ENCODE data around the gene IL17RC.

Gene IL17RC

GRCh38 chr3:9878700-9879099 is 38.2 kb upstream of the IL17RC start:
- no peak for DNase-seq (ENCODE audit: low spot score)
- TF ChIP-seq CTCF (IDR thresholded peaks at IDR 0.05; ENCODE audit: extremely low read depth, missing control alignments): no peak

GRCh38 chr3:9879830-9880549 is 36.9 kb upstream of the IL17RC start, which contains the start of gene CIDEC:
Gene CIDEC (minus strand): TSS chr3:9880253. CDS start chr3:9878486, 1,767 bp downstream.
- DNase-seq (ENCODE audit: low spot score): no peak
- TF ChIP-seq CTCF (IDR thresholded peaks at IDR 0.05; ENCODE audit: extremely low read depth, missing control alignments): no peak

- no peak for DNase-seq (ENCODE audit: low spot score)
- TF ChIP-seq CTCF (IDR thresholded peaks at IDR 0.05; ENCODE audit: extremely low read depth, missing control alignments): no peak
These were observed 35.5 kb upstream of the IL17RC start for GRCh38 chr3:9881441-9881840.

GRCh38 chr3:9883706-9884554 is 33.0 kb upstream of the IL17RC start:
- TF ChIP-seq CTCF (IDR thresholded peaks at IDR 0.05; ENCODE audit: extremely low read depth, missing control alignments): no peak
- no peak for DNase-seq (ENCODE audit: low spot score)

DNA sequence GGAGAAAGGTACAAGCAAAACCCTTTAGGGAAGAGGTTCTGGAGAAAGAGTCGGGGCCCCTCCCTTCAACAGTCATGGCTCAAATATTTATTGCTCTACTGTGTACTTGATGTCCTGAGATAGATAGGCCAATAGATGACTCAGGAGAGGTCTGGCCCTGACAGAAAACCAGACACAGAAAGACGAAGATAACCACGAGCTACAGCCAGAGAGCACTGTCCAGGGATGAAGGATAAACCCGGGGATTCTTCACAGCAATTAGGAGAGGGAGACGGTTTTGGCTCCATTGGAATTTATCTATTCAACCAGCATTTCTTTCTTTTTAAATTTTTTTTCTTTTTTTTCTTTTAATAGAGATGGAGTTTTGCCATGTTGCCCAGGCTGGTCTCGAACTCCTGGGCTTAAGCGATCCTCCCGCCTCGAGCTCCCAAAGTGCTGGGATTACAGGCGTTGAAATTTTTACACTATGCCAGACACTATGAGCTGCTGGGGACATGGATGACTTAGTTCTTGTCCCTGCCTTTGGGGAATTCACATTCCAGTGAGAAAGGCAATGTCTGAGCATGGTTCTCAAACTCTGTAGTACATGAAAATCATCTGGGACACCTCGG is 32.2 kb upstream of the IL17RC start:
- DNase-seq (ENCODE audit: low spot score): no peak
- no peak for TF ChIP-seq CTCF (IDR thresholded peaks at IDR 0.05; ENCODE audit: extremely low read depth, missing control alignments)

- no peak for TF ChIP-seq CTCF (IDR thresholded peaks at IDR 0.05; ENCODE audit: extremely low read depth, missing control alignments)
- DNase-seq (ENCODE audit: low spot score): no peak
These were observed 30.6 kb upstream of the IL17RC start for GRCh38 chr3:9886328-9886727.

DNA sequence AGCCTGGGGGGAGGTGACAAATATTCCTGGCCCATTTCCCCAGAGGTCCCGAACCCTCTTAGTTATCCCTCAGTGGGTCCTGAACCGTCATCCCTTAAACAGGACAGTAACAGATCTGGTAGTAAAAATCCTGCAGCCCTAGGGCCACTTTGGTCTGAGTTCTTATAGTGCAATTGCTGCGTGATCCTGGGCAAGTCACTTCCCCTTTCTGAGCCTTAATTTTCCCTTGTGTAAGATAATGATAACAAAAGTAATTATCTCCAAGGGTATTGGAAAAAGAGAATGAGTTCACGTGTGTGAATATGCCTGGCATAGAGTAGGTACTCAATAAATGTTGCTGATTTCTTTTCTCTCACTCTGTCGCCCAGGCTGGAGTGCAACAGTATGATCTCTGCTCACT is 29.4 kb upstream of the IL17RC start:
- no peak for TF ChIP-seq CTCF (IDR thresholded peaks at IDR 0.05; ENCODE audit: extremely low read depth, missing control alignments)
- DNase-seq (ENCODE audit: low spot score): no peak
